Fibroblast of lung (primary cell): ENCODE results near the gene YES1. TPM values are rescaled to one million over a fixed set of nuclear protein-coding genes. Genes with fewer than 3 reads are reported as not detected.

Source experiments
- DNase-seq, 2 donors: peaks; one replicate each; pipeline versions ENCODE4 v3.0.0 to v3.0.0-alpha.2; 2010; ENCODE audit warnings: low read depth in 2 of 2
- H2AFZ ChIP-seq: 2 replicates; pipeline ENCODE4 v1.5.1; 2012; ENCODE audit warnings: low read length, control low read depth, inconsistent platforms
- H3K27ac ChIP-seq: 2 replicates; pipeline ENCODE4 v1.5.1; 2011; ENCODE audit warnings: low read length, control low read depth; ENCODE audit not compliant: insufficient read depth
- H3K27me3 ChIP-seq: 2 replicates; pipeline ENCODE4 v1.5.1; 2011; ENCODE audit warnings: mild to moderate bottlenecking, low read length; ENCODE audit not compliant: control insufficient read depth, insufficient read depth
- H3K36me3 ChIP-seq: 2 replicates; pipeline ENCODE4 v1.5.1; 2011; ENCODE audit warnings: low read length; ENCODE audit not compliant: control insufficient read depth, insufficient read depth
- H3K4me1 ChIP-seq: 2 replicates; pipeline ENCODE4 v1.5.1; 2011; ENCODE audit warnings: low read length; ENCODE audit not compliant: control insufficient read depth, insufficient read depth; ENCODE audit errors: extremely low read depth
- H3K4me2 ChIP-seq: 2 replicates; pipeline ENCODE4 v1.5.1; 2011; ENCODE audit warnings: low read length, control low read depth; ENCODE audit not compliant: insufficient read depth; ENCODE audit errors: extremely low read depth
- H3K4me3 ChIP-seq, 4 experiments: fragments of 200-600 bp in 1 of 4; sonication (generic) in 1 of 4; replicated peaks in 1 of 4; 2 replicates each; pipeline ENCODE4 v1.5.1; 2011 to 2016; ENCODE audit warnings: low read length in 4 of 4, low read depth in 3 of 4, mild to moderate bottlenecking in 3 of 4, control low read depth in 2 of 4, inconsistent platforms in 1 of 4, mixed read lengths in 1 of 4; ENCODE audit not compliant: insufficient read depth in 1 of 4; ENCODE audit errors: control extremely low read depth in 1 of 4
- H3K79me2 ChIP-seq: 2 replicates; pipeline ENCODE4 v1.5.1; 2012; ENCODE audit warnings: mild to moderate bottlenecking, low read length, inconsistent platforms; ENCODE audit not compliant: control insufficient read depth, insufficient read depth
- H3K9ac ChIP-seq: 2 replicates; pipeline ENCODE4 v1.5.1; 2011; ENCODE audit warnings: mild to moderate bottlenecking, low read length, control low read depth; ENCODE audit not compliant: insufficient read depth
- H3K9me3 ChIP-seq: 2 replicates; pipeline ENCODE4 v1.5.1; 2012; ENCODE audit warnings: low read depth, low read length; ENCODE audit not compliant: control insufficient read depth, insufficient read depth
- H4K20me1 ChIP-seq: 2 replicates; pipeline ENCODE4 v1.5.1; 2011; ENCODE audit warnings: low read length; ENCODE audit not compliant: control insufficient read depth, insufficient read depth; ENCODE audit errors: extremely low read depth
- EZH2 ChIP-seq: IDR thresholded peaks from 2 replicates; pipeline ENCODE4 v1.5.1; 2012; ENCODE audit warnings: low read length, control low read depth, mild to moderate bottlenecking; ENCODE audit errors: missing control alignments
- polyA plus RNA-seq, 2 donors: library from polyadenylated mRNA; depleted of rRNA in 1 of 2; stranded (reverse) in 1 of 2; unstranded in 1 of 2; fragments of >200 nt; gene quantifications; 2 replicates each; pipeline ENCODE4 v1.2.1, GENCODE V29; 2011 to 2012; ENCODE audit warnings: missing spikeins in 1 of 2
- total RNA-seq: library from RNA; depleted of rRNA; stranded (reverse); fragments of >200 nt; gene quantifications from 2 replicates; pipeline ENCODE4 v1.2.1, GENCODE V29; 2014
- TF ChIP-seq, protein P1 (sequence below), 2 donors: IDR thresholded peaks in 1 of 2; conservative IDR thresholded peaks in 1 of 2; 1 replicate in 1 of 2; 2 replicates in 1 of 2; pipeline ENCODE4 v1.5.1; 2011 to 2012; ENCODE audit warnings: low read length in 2 of 2, control low read depth in 1 of 2, inconsistent platforms in 1 of 2, low read depth in 1 of 2, mild to moderate bottlenecking in 1 of 2

The YES1 gene
- total and polyA plus RNA-seq, 2 donors (not counting 1 experiment from before 2014, with no cell fraction given) = 26.6 to 49.5 TPM

DNA sequence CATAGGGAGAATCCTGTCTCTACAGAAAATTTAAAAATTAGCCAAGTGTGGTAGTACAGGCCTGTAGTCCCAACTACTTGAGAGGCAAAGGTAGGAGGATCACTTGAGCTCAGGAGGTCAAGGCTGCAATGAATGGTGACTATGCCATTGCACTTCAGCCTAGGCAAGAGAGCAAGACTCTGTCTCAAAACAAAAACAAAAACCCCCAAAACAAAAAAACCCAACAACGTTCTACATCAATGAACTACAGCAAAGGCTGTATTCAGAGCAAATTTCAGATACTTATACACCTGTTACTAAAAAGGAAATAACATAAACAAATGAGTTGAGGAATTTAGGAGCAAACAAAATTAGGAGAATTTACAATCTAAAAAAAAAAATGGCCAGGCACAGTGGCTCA, 22.6 kb downstream of the YES1 start:
- Histone ChIP-seq H3K36me3 (no peaks in the 10 kb centered on the region), H3K4me2 (no peak overlapping the region), H3K9me3 (no peaks in the 10 kb centered on the region), H3K27me3 (no peaks in the 10 kb centered on the region), H3K27ac (no peak overlapping the region), H3K4me1 (no peaks in the 10 kb centered on the region), H3K4me3 (no peak overlapping the region), H4K20me1 (no peaks in the 10 kb centered on the region), H3K9ac (no peak overlapping the region), H2AFZ (no peak overlapping the region), H3K79me2 (peaks cover 2% of the 10 kb centered on the region)
- no peak for DNase-seq
- no peak for TF ChIP-seq EZH2
- TF ChIP-seq, protein P1, sequence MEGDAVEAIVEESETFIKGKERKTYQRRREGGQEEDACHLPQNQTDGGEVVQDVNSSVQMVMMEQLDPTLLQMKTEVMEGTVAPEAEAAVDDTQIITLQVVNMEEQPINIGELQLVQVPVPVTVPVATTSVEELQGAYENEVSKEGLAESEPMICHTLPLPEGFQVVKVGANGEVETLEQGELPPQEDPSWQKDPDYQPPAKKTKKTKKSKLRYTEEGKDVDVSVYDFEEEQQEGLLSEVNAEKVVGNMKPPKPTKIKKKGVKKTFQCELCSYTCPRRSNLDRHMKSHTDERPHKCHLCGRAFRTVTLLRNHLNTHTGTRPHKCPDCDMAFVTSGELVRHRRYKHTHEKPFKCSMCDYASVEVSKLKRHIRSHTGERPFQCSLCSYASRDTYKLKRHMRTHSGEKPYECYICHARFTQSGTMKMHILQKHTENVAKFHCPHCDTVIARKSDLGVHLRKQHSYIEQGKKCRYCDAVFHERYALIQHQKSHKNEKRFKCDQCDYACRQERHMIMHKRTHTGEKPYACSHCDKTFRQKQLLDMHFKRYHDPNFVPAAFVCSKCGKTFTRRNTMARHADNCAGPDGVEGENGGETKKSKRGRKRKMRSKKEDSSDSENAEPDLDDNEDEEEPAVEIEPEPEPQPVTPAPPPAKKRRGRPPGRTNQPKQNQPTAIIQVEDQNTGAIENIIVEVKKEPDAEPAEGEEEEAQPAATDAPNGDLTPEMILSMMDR (conservative IDR thresholded peaks at IDR 0.05 in 1 of 2, IDR thresholded peaks at IDR 0.05 in 1 of 2; ENCODE audit: low read depth in 1 of 2, low read length in 2 of 2) = no peak

DNA sequence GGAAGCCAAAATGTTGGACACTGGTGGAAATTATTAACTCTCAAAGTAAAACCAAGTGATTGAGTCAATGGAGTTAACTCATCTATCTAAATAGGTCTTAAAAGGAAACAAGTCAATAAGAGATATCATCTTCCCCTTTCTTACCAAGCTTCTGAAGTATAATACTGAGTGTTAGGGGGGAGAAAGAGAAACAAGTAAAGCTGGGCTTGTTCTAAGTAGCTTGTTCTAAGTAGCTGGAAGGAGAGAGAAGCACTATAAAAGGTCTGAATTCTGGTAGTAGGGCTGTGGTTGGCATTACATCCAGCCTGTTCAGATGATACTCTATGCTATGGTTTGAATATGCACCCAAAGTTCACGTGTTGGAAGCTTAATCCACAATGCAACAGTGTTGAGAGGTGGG, 26.8 kb downstream of the YES1 start:
- no peak overlapping the region for H3K9ac ChIP-seq
- no peak overlapping the region for H3K4me3 ChIP-seq
- H3K4me2 ChIP-seq = no peak overlapping the region
- no peaks in the 10 kb centered on the region for H3K36me3 ChIP-seq
- H2AFZ ChIP-seq = no peak overlapping the region
- TF ChIP-seq, protein P1 (conservative IDR thresholded peaks at IDR 0.05 in 1 of 2, IDR thresholded peaks at IDR 0.05 in 1 of 2; ENCODE audit: low read depth in 1 of 2, low read length in 2 of 2) = no peak
- no peak for TF ChIP-seq EZH2
- no peaks in the 10 kb centered on the region for H3K4me1 ChIP-seq
- H3K79me2 ChIP-seq = peaks cover 1% of the 10 kb centered on the region
- H3K9me3 ChIP-seq = no peaks in the 10 kb centered on the region
- no peak overlapping the region for H3K27ac ChIP-seq
- H4K20me1 ChIP-seq = no peaks in the 10 kb centered on the region
- H3K27me3 ChIP-seq = no peaks in the 10 kb centered on the region
- no peak for DNase-seq

DNA sequence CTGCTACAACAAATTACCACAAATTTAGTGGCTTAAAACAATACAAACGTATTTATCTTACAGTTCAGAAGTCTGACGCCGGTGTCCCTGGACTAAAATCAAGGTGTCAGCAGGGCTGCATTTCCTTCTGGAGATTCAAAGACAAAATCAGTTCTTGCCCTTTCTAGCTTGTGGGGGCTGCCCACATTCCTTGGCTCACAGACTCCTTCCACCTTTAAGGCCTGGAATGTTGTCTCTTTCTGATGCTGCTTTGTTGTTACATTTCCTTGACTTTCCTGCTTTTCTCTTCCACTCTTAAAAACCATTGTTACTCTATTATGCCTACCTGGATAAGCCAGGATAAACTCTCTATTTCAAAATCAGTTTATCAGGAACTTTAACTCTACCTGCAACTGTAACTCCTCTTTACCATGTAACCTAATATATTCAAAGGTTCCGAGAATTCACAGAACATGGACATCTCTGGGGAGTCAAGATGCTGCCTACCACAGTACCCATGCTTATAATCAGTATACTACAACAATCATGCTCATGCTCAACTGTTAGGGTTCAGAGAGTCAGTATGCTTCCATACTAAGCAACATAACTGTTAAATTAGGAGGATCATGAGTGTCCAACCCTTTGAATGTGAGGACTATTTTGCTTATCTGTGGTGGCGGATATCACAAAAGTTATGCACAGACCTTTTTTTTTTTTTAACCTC, 27.4 kb downstream of the YES1 start:
- H3K36me3 ChIP-seq = no peaks in the 10 kb centered on the region
- H3K4me3 ChIP-seq = no peak overlapping the region
- no peaks in the 10 kb centered on the region for H4K20me1 ChIP-seq
- no peak overlapping the region for H2AFZ ChIP-seq
- no peaks in the 10 kb centered on the region for H3K27me3 ChIP-seq
- TF ChIP-seq EZH2 = no peak
- TF ChIP-seq, protein P1 (conservative IDR thresholded peaks at IDR 0.05 in 1 of 2, IDR thresholded peaks at IDR 0.05 in 1 of 2; ENCODE audit: low read depth in 1 of 2, low read length in 2 of 2) = no peak
- H3K9ac ChIP-seq = no peak overlapping the region
- no peak overlapping the region for H3K27ac ChIP-seq
- H3K4me1 ChIP-seq = no peaks in the 10 kb centered on the region
- H3K4me2 ChIP-seq = no peak overlapping the region
- H3K9me3 ChIP-seq = no peaks in the 10 kb centered on the region
- DNase-seq = no peak
- peaks cover 1% of the 10 kb centered on the region for H3K79me2 ChIP-seq
